Right lobe of liver (tissue), 6 donors: ENCODE measurements around the gene TENM4. TPM values are rescaled to one million over a fixed set of nuclear protein-coding genes. Genes with fewer than 3 reads are reported as not detected.

Source experiments
- ATAC-seq, 4 donors: fragments of 200-7000 bp; cut with Tn5 transposase; one replicate each; pipeline ENCODE4 v1.9.1; 2020; ENCODE audit warnings: mild to moderate bottlenecking in 4 of 4, moderate library complexity in 4 of 4
- DNase-seq, 3 donors: peaks; one replicate each; pipeline ENCODE4 v3.0.0-alpha.2; 2020
- H3K27ac ChIP-seq, 3 donors: fragments of 200-600 bp; one replicate each; pipeline ENCODE4 v1.8.0; 2022
- H3K27me3 ChIP-seq, 2 donors: fragments of 200-600 bp; one replicate each; pipeline ENCODE4 v1.8.0; 2022
- H3K36me3 ChIP-seq, 4 donors: fragments of 200-600 bp; sonication (generic) in 1 of 4; one replicate each; pipeline versions ENCODE4 v1.5.1 to v1.8.0; 2017 to 2022; ENCODE audit warnings: control low read depth in 1 of 4
- H3K4me1 ChIP-seq, 4 donors: fragments of 200-600 bp; sonication (generic) in 1 of 4; one replicate each; pipeline versions ENCODE4 v1.5.1 to v1.8.0; 2017 to 2022; ENCODE audit warnings: control low read depth in 1 of 4
- H3K4me3 ChIP-seq, 3 donors: fragments of 200-600 bp; one replicate each; pipeline ENCODE4 v1.8.0; 2022
- H3K9me3 ChIP-seq, 4 donors: fragments of 200-600 bp; sonication (generic) in 1 of 4; one replicate each; pipeline versions ENCODE4 v1.5.1 to v1.8.0; 2017 to 2022; ENCODE audit warnings: control low read depth in 1 of 4
- POLR2A ChIP-seq: fragments of 450-650 bp; IDR thresholded peaks from one replicate; pipeline ENCODE4 v1.6.1; 2017; ENCODE audit warnings: antibody characterized with exemption, mild to moderate bottlenecking
- WGBS: methylation state at CpG from one replicate; pipeline ENCODE4 v1.1.6; 2018; ENCODE audit warnings: low coverage, low lambda C conversion rate; ENCODE audit not compliant: insufficient coverage; ENCODE audit errors: missing lambda C conversion rate; 5-methylcytosine and 5-hydroxymethylcytosine counted together
- intact Hi-C, 2 donors: fragments of 100-400 bp; cut with DNase I; formaldehyde crosslinking; loops; one replicate each; pipeline versions ENCODE4 v1.11.2 to v1.14.1; 2022
- total RNA-seq, 6 experiments: library from RNA; depleted of rRNA in 2 of 6; stranded (reverse); fragments of >200 nt in 2 of 6; fragmentation: NEBNext Ultra II Directional in 3 of 6; extraction: Animal tissue kit (Norgen Biotek cat#: 25700) in 3 of 6; gene quantifications; one replicate each; pipeline versions ENCODE4 v1.1.0 to v1.2.4, GENCODE V29; 2016 to 2023
- TF ChIP-seq, protein P1 (sequence below), 4 donors: fragments of 200-600 bp in 3 of 4; fragments of 450-650 bp in 1 of 4; IDR thresholded peaks; one replicate each; pipeline versions ENCODE4 v1.5.1 to v1.8.0; 2016 to 2022; ENCODE audit warnings: antibody characterized with exemption in 4 of 4, mild to moderate bottlenecking in 2 of 4
- donor health status: DM: no; HTN: yes; CAD: no.
- donor health status: DM: no; HTN: no; CAD: no.
- donor health status: DM: no; HTN: no; CAD: no.
- donor health status: DM: no; HTN: yes; CAD: no.
- donor health status: DM: no; HTN: yes; CAD: no.

TENM4 gene
- total RNA-seq, 6 experiments from 2014 or later: 0.04 to 0.58 (median 0.14) TPM; not detected in 2

DNA sequence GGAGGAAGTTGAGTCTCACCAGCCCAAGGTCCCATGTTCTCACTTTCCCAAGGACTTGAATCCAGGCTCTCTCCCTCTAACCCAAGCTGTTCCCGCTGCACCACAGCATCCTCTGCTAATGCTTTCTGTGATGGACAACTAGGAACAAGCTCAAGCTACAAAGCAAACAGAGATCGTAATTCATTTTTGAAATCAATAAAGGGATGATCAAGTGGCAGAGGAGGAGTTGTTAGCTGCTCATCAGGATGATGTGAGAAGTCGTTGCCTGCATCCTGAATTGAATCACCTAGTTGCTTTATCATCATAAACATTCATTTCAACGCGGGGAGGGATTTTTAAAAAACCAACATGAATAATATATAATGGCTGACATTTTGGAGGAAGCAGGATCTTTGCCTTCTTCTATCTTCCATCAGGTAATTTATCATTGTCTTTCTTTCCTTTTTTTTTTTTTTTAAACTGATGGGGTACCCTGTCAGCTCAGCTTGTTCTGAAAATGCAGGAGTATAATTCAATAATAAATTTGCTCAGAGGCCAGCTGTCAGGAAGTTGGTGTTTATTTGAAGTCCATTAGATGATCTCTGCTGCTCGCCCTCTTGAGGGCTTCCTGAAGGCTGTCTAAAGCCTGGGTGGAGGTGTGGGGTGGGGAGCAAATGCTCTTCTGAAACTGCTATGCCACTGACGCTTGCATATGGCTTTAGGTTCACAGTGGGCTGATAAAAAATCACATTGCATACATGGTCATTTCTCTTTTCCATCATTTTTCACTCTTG, 691.7 kb downstream of the TENM4 start:
- WGBS: 64% methylated on average over 7 of the region's 7 CpGs
- no peak overlapping the region for H3K4me3 ChIP-seq
- TF ChIP-seq, protein P1, sequence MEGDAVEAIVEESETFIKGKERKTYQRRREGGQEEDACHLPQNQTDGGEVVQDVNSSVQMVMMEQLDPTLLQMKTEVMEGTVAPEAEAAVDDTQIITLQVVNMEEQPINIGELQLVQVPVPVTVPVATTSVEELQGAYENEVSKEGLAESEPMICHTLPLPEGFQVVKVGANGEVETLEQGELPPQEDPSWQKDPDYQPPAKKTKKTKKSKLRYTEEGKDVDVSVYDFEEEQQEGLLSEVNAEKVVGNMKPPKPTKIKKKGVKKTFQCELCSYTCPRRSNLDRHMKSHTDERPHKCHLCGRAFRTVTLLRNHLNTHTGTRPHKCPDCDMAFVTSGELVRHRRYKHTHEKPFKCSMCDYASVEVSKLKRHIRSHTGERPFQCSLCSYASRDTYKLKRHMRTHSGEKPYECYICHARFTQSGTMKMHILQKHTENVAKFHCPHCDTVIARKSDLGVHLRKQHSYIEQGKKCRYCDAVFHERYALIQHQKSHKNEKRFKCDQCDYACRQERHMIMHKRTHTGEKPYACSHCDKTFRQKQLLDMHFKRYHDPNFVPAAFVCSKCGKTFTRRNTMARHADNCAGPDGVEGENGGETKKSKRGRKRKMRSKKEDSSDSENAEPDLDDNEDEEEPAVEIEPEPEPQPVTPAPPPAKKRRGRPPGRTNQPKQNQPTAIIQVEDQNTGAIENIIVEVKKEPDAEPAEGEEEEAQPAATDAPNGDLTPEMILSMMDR (IDR thresholded peaks at IDR 0.05): no peak
- no peak for TF ChIP-seq POLR2A

DNA sequence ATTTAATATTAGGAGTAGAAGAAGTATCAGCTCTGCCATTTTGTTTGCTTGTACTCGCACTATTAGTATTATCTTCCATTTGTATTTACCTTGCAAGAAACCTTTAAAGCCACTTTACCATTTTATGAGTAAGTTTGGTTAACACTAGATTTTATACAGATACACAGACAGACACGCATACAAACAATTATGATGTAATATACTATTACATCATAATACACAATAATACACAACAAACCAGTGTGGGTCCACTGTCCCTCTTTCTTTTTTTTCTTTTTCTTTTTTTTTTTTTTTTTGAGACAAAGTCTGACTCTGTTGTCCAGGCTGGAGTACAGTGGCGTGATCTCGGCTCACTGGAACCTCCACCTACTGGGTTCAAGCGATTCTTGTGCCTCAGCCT, 695.9 kb downstream of the TENM4 start:
- no peaks in the 10 kb centered on the region for H3K36me3 ChIP-seq
- TF ChIP-seq POLR2A: no peak
- TF ChIP-seq, protein P1 (IDR thresholded peaks at IDR 0.05): no peak

More for the DNA sequence above, 691.7 kb downstream of the TENM4 start:
- ATAC-seq (no peak), DNase-seq (no peak)
- no peaks in the 10 kb centered on the region for H3K9me3 ChIP-seq
- intact Hi-C loops: no loop called here
- H3K36me3 ChIP-seq: no peaks in the 10 kb centered on the region
- no peaks in the 10 kb centered on the region for H3K27me3 ChIP-seq
- H3K27ac ChIP-seq: no peak overlapping the region
- H3K4me1 ChIP-seq: no peaks in the 10 kb centered on the region

DNA sequence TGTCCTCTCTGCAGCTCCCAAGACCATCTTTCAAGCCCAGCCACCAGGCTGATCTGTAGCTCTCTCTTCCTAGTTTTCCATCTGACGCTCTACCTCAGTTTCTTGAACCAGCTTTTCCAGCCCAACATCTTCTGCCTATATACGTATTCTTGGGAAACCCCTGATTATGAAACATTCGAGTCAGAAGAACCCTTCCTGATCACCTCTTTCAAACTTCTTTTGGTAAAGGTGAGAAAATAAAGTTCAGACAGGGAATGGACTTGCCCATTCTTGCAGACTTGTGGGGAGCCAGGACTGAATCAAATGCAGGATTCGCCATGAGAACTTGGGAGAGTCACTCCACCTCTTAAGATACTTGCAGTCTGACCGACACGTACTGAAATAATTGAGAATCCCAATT, 696.6 kb downstream of the TENM4 start:
- Histone ChIP-seq H3K9me3 (no peaks in the 10 kb centered on the region), H3K4me1 (peaks cover 0 to 6% (median 2%) of the 10 kb centered on the region in 4 donors), H3K27ac (no peak overlapping the region), H3K4me3 (no peak overlapping the region), H3K27me3 (no peaks in the 10 kb centered on the region), H3K36me3 (no peaks in the 10 kb centered on the region)
- ATAC-seq (no peak), DNase-seq (no peak)
- WGBS: 84% methylated on average over 6 of the region's 6 CpGs
- TF ChIP-seq, protein P1 (IDR thresholded peaks at IDR 0.05): no peak
- no peak for TF ChIP-seq POLR2A
- intact Hi-C loops: no loop called here

More for the DNA sequence above, 695.9 kb downstream of the TENM4 start:
- no peaks in the 10 kb centered on the region for H3K9me3 ChIP-seq
- H3K27me3 ChIP-seq: no peaks in the 10 kb centered on the region
- H3K27ac ChIP-seq: no peak overlapping the region
- H3K4me1 ChIP-seq: peaks cover 0 to 6% (median 2%) of the 10 kb centered on the region in 4 donors
- intact Hi-C loops: no loop called here
- 91% methylated on average over 5 of the region's 5 CpGs for WGBS
- no peak for ATAC-seq
- DNase-seq: no peak
- no peak overlapping the region for H3K4me3 ChIP-seq

DNA sequence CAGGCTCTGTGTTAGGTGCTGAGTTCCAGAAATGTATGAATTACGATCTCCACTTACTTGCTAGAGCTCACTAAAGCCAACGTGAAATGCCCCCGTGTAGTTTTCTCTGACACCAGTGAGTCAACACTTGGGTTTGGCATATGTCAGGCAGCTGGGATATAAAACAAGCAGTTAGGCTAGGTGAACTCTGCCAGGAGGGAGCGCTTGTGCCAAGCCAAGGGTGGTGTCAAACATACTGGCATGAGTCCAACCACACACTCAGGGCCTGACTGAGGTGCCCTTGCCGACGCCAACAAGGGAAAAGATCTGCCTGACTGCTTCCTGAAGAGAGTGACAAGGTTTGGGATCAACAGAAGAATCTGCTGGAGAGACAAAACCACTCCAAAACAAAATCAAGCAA, 698.4 kb downstream of the TENM4 start:
- Histone ChIP-seq H3K27ac (no peak overlapping the region), H3K4me1 (peaks cover 0 to 6% (median 2%) of the 10 kb centered on the region in 4 donors), H3K4me3 (no peak overlapping the region), H3K27me3 (no peaks in the 10 kb centered on the region), H3K9me3 (no peaks in the 10 kb centered on the region), H3K36me3 (no peaks in the 10 kb centered on the region)
- TF ChIP-seq POLR2A: no peak
- TF ChIP-seq, protein P1 (IDR thresholded peaks at IDR 0.05): peak in 3 of 4 donors; percentile 6 to 15 (median 13)
- peak; percentile 77 to 88 (median 82) for DNase-seq
- ATAC-seq: peak; percentile 94 to 99 (median 96)
- WGBS: 30% methylated on average over 6 of the region's 6 CpGs
- intact Hi-C loops: no loop called here
